ENCODE measurements around the gene URM1. TPM values are rescaled to one million over a fixed set of nuclear protein-coding genes. Genes with fewer than 3 reads are reported as not detected.
"Not testable (repeated sequence)": the region's sequence is repeated elsewhere in the genome, so short reads cannot be mapped to it uniquely, and the experiment has no call there.

Gene URM1
- total RNA-seq, 6 donors from 2014 or later = 11.1 to 57.9 (median 28.7) TPM

DNA sequence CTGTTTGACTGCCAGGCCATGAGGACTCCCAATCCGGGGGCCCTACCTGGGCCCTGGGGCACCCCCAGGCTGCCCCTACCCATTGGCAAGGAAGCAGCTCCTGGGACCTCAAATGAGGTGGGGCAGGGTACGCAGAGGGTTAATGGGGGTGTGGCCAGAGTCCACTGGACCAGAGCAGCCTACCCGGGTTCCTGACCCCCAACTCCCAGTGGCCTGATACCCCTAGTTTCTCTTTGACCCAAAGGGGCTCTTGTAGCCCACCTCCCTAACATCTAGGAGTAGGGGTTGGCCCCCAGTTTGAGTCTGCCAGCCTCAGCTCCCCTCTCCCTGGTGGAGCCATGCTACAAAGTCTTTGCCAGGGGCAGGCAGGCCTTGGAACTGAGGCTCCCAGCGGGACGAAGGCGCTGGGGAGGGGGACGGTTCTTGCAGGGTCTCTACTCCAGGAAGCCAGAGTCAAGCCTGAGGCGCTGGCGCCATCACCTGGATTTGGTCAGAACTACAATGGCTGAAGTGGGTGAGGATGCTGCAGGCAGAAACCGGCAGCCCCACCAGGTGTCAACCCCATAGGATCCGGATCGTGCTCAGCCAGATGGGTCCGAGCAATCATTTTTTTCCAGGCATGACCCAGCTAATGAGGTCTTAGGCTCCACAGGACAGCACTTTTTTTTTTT is 41.1 kb downstream of the URM1 start:
- 15 to 20% methylated on average over 8 to 13 of the region's 13 CpGs for WGBS, 2 donors
- H3K9me3 ChIP-seq = no peaks in the 10 kb centered on the region
- no peaks in the 10 kb centered on the region for H3K4me1 ChIP-seq
- peak in 1 of 2 donors; percentile 46 for ATAC-seq (ENCODE audit: low FRiP score in 2 of 2)
- peak in 1 of 2 donors; percentile 50 for DNase-seq
- no peaks in the 10 kb centered on the region for H3K36me3 ChIP-seq
- no peaks in the 10 kb centered on the region for H3K27me3 ChIP-seq
- no peak for TF ChIP-seq EP300 (IDR thresholded peaks at IDR 0.05)
- TF ChIP-seq, protein P1, sequence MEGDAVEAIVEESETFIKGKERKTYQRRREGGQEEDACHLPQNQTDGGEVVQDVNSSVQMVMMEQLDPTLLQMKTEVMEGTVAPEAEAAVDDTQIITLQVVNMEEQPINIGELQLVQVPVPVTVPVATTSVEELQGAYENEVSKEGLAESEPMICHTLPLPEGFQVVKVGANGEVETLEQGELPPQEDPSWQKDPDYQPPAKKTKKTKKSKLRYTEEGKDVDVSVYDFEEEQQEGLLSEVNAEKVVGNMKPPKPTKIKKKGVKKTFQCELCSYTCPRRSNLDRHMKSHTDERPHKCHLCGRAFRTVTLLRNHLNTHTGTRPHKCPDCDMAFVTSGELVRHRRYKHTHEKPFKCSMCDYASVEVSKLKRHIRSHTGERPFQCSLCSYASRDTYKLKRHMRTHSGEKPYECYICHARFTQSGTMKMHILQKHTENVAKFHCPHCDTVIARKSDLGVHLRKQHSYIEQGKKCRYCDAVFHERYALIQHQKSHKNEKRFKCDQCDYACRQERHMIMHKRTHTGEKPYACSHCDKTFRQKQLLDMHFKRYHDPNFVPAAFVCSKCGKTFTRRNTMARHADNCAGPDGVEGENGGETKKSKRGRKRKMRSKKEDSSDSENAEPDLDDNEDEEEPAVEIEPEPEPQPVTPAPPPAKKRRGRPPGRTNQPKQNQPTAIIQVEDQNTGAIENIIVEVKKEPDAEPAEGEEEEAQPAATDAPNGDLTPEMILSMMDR (IDR thresholded peaks at IDR 0.05) = peak; percentile 43 to 73 (median 55)
- no peak overlapping the region for H3K4me3 ChIP-seq
- no peak overlapping the region for H3K27ac ChIP-seq

- H3K9me3 ChIP-seq; ATAC-seq (ENCODE audit: low FRiP score in 2 of 2); H3K4me1 ChIP-seq; H3K27ac ChIP-seq; H3K27me3 ChIP-seq; H3K36me3 ChIP-seq; DNase-seq; H3K4me3 ChIP-seq: not testable (repeated sequence)
- WGBS, 2 donors = 88 to 95% methylated on average over 13 of the region's 13 CpGs
These were observed 42.6 kb downstream of the URM1 start for GRCh38 chr9:128413728-128414127.

GRCh38 chr9:128414461-128414860 is 43.3 kb downstream of the URM1 start:
- H3K4me3 ChIP-seq = no peak overlapping the region
- H3K9me3 ChIP-seq = no peaks in the 10 kb centered on the region
- H3K27me3 ChIP-seq = peaks cover 0 to 5% (median 2%) of the 10 kb centered on the region in 4 donors
- no peaks in the 10 kb centered on the region for H3K36me3 ChIP-seq
- 57 to 64% methylated on average over 3 of the region's 3 CpGs for WGBS, 2 donors
- no peak for DNase-seq
- peaks cover 5 to 7% (median 6%) of the 10 kb centered on the region in 4 donors for H3K4me1 ChIP-seq
- ATAC-seq (ENCODE audit: low FRiP score in 2 of 2) = no peak
- no peak overlapping the region for H3K27ac ChIP-seq
- TF ChIP-seq EP300 (IDR thresholded peaks at IDR 0.05) (no peak), POLR2AphosphoS5 (IDR thresholded peaks at IDR 0.05) (no peak), POLR2A (IDR thresholded peaks at IDR 0.05) (no peak)
- TF ChIP-seq, protein P1 (IDR thresholded peaks at IDR 0.05) = no peak

- ATAC-seq (ENCODE audit: low FRiP score in 2 of 2) (no peak), DNase-seq (no peak)
- no peaks in the 10 kb centered on the region for H3K36me3 ChIP-seq
- no peak overlapping the region for H3K27ac ChIP-seq
- H3K27me3 ChIP-seq = peaks cover 0 to 5% (median 2%) of the 10 kb centered on the region in 4 donors
- no peak for TF ChIP-seq POLR2A (IDR thresholded peaks at IDR 0.05)
- peaks cover 10 to 14% (median 12%) of the 10 kb centered on the region in 4 donors for H3K4me1 ChIP-seq
- H3K4me3 ChIP-seq = no peak overlapping the region
- H3K9me3 ChIP-seq = no peaks in the 10 kb centered on the region
- WGBS, 2 donors = 81 to 96% methylated on average over 2 of the region's 2 CpGs
These were observed 44.1 kb downstream of the URM1 start for GRCh38 chr9:128415281-128415680.

- 56 to 60% methylated on average over 6 of the region's 6 CpGs for WGBS, 2 donors
- Histone ChIP-seq H3K36me3 (no peaks in the 10 kb centered on the region), H3K27me3 (peaks cover 0 to 11% (median 2%) of the 10 kb centered on the region in 4 donors), H3K27ac (no peak overlapping the region), H3K4me3 (no peak overlapping the region), H3K9me3 (no peaks in the 10 kb centered on the region), H3K4me1 (peaks cover 14 to 21% (median 14%) of the 10 kb centered on the region in 4 donors)
- ATAC-seq (ENCODE audit: low FRiP score in 2 of 2) = no peak
- peak in 1 of 2 donors; percentile 40 for DNase-seq
- TF ChIP-seq POLR2AphosphoS5 (IDR thresholded peaks at IDR 0.05) (no peak), POLR2A (IDR thresholded peaks at IDR 0.05) (no peak), EP300 (IDR thresholded peaks at IDR 0.05) (no peak)
- TF ChIP-seq, protein P1 (IDR thresholded peaks at IDR 0.05) = no peak
These were observed 44.8 kb downstream of the URM1 start for GRCh38 chr9:128416014-128416413.

DNA sequence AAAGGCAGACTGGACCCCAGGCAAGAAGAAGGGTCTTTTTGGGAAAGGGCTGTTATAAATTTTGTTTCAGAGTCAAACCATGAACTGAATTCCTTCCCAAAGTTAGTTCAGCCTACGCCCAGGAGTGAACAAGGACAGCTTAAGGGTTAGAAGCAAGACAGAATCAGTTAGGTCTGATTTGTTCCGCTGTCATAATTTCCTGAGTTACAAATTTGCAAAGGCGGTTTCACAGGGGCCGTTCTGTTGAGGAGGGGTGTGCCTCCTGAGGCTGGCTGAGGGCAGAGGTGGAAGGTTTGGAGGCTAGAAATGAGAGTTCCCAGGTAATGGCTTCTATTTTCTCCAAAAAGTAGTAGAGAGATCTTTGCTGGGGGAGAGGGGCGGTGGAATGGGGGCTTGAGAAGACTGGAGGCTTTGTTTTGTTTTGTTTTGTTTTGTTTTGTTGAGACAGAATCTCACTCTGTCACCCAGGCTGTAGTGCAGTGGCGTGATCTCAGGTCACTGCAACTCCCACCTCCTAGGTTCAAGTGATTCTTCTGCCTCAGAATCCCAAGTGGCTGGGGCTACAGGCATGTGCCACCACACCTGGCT is 45.4 kb downstream of the URM1 start:
- Histone ChIP-seq H3K4me1 (peaks cover 16 to 26% (median 19%) of the 10 kb centered on the region in 4 donors), H3K9me3 (no peaks in the 10 kb centered on the region), H3K27me3 (peaks cover 0 to 12% (median 2%) of the 10 kb centered on the region in 4 donors), H3K4me3 (no peak overlapping the region), H3K36me3 (no peaks in the 10 kb centered on the region), H3K27ac (no peak overlapping the region)
- no peak for TF ChIP-seq EP300 (IDR thresholded peaks at IDR 0.05)
- TF ChIP-seq, protein P1 (IDR thresholded peaks at IDR 0.05) = no peak
- no peak for TF ChIP-seq POLR2AphosphoS5 (IDR thresholded peaks at IDR 0.05)
- no peak for TF ChIP-seq POLR2A (IDR thresholded peaks at IDR 0.05)
- no peak for DNase-seq
- 52 to 55% methylated on average over 6 of the region's 6 CpGs for WGBS, 2 donors
- no peak for ATAC-seq (ENCODE audit: low FRiP score in 2 of 2)

Data from upper lobe of left lung (tissue), 6 donors.